SH-SY5Y (cell line): Measurements from ENCODE around the gene RGS12.

Experiments
- GATA2 ChIP-seq: IDR thresholded peaks from 2 replicates; pipeline ENCODE4 v1.6.1; 2011; ENCODE audit warnings: mild to moderate bottlenecking, low read depth, low read length
- GATA3 ChIP-seq: IDR thresholded peaks from 2 replicates; pipeline ENCODE4 v1.6.1; 2011; ENCODE audit warnings: low read depth, mild to moderate bottlenecking, low read length, moderate library complexity

DNA sequence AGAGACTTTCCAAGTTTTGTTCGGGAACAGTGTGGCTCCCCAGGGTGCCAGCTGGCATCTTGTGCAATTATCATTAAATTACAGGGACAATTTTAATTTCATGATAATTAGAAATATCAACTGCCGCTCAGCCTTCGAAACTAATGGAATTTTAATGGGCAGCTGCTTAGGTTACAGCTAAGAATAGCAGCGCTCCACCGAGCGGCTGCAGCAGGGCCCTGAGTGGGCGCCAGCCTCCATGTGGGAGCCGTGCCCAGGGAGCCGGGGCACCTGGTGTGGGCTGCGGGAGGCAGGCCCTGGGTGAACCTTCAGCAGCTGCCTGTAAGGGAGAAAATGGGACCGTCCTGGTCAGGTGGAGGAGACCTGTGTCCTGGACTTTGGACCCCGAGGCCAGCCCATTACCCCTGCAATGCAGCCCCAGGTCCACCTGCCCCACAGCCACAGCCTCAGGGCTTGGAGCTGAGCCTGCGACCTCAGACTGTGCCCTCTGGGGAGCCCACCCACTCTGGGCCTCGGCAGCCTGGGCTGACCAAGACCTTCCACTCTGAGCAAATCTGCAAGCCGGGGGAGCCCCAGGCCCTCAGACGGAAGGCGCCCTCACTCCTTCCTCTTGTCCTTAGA lies 22.7 kb upstream of the RGS12 start:
- TF ChIP-seq GATA2 (no peak), GATA3 (no peak)
